SU-DHL-6 (cell line): ENCODE measurements around the gene ZSCAN22.
A peak's percentile ranks its signal among the peaks of the same experiment; 100 is the strongest.

Source experiments
- H2AFZ ChIP-seq: fragments of 200-600 bp; sonication (generic); 2 replicates; pipeline ENCODE4 v1.6.1; 2014; ENCODE audit warnings: low read depth, mild to moderate bottlenecking, moderate library complexity, mixed read lengths, antibody characterized with exemption, low read length; ENCODE audit not compliant: severe bottlenecking
- H3F3A ChIP-seq: fragments of 200-600 bp; shearing (Covaris generic); 2 replicates; pipeline ENCODE4 v1.6.0; 2016; ENCODE audit warnings: antibody characterized with exemption, mild to moderate bottlenecking; ENCODE audit not compliant: insufficient read depth
- H3K27ac ChIP-seq: fragments of 200-600 bp; sonication (generic); 2 replicates; pipeline ENCODE4 v1.5.1; 2016; ENCODE audit warnings: low read depth, mild to moderate bottlenecking, low read length, moderate library complexity, mixed read lengths
- H3K27me3 ChIP-seq: fragments of 200-600 bp; sonication (generic), shearing (Covaris generic); 2 replicates; pipeline ENCODE4 v1.6.0; 2014; ENCODE audit warnings: mild to moderate bottlenecking, low read length
- H3K36me3 ChIP-seq: fragments of 200-600 bp; sonication (generic); 2 replicates; pipeline ENCODE4 v1.6.1; 2014; ENCODE audit warnings: mild to moderate bottlenecking, low read length, mixed read lengths
- H3K4me2 ChIP-seq: fragments of 300-600, 200-600 bp; shearing (Covaris generic), sonication (generic); 2 replicates; pipeline ENCODE4 v1.6.0; 2014; ENCODE audit warnings: low read length, low read depth, mild to moderate bottlenecking; ENCODE audit not compliant: poor library complexity, severe bottlenecking
- H3K4me3 ChIP-seq: fragments of 200-600 bp; sonication (generic); 2 replicates; pipeline ENCODE4 v1.5.1; 2014; ENCODE audit warnings: antibody characterized with exemption, low read length, mild to moderate bottlenecking, mixed read lengths; ENCODE audit not compliant: insufficient read depth, poor library complexity, severe bottlenecking
- H3K79me2 ChIP-seq: fragments of 200-600 bp; sonication (generic); 2 replicates; pipeline ENCODE4 v1.6.1; 2014; ENCODE audit warnings: mild to moderate bottlenecking, low read length, moderate library complexity; ENCODE audit not compliant: insufficient read depth
- H3K9ac ChIP-seq: fragments of 200-600 bp; sonication (generic); 2 replicates; pipeline ENCODE4 v1.7.0; 2014; ENCODE audit warnings: mild to moderate bottlenecking, low read length
- H3K9me2 ChIP-seq: fragments of 200-600 bp; sonication (generic); replicated peaks from 2 replicates; pipeline ENCODE4 v1.6.1; 2014; ENCODE audit warnings: low read length; ENCODE audit not compliant: insufficient read depth
- H3K9me3 ChIP-seq: fragments of 200-600 bp; sonication (generic); 2 replicates; pipeline ENCODE4 v1.6.1; 2014; ENCODE audit warnings: low read length, mixed read lengths; ENCODE audit not compliant: insufficient read depth
- H4K20me1 ChIP-seq: fragments of 200-600 bp; sonication (generic); 2 replicates; pipeline ENCODE4 v1.6.1; 2014; ENCODE audit warnings: low read depth, mild to moderate bottlenecking, antibody characterized with exemption, low read length, moderate library complexity, mixed read lengths
- CTCF ChIP-seq: fragments of 200-600 bp; sonication (generic); IDR thresholded peaks from one replicate; pipeline ENCODE4 v1.5.1; 2017; ENCODE audit warnings: antibody characterized with exemption, mild to moderate bottlenecking, low read length, moderate library complexity; ENCODE audit not compliant: insufficient read depth, poor library complexity, severe bottlenecking
- EZH2phosphoT487 ChIP-seq: fragments of 200-600 bp; sonication (generic), shearing (Covaris generic); conservative IDR thresholded peaks from 2 replicates; pipeline ENCODE4 v1.6.1; 2018; ENCODE audit warnings: mild to moderate bottlenecking, antibody characterized with exemption, low read length, moderate library complexity, mixed read lengths

ZSCAN22 gene

GRCh38 chr19:58361900-58362271 is 35.1 kb downstream of the ZSCAN22 start:
- H3K9me2 ChIP-seq = no peaks in the 10 kb centered on the region
- no peaks in the 10 kb centered on the region for H3K79me2 ChIP-seq
- H3K9ac ChIP-seq = peak overlapping the region; percentile 80
- peak overlapping the region; percentile 52 for H2AFZ ChIP-seq
- H3K27ac ChIP-seq = peak overlapping the region; percentile 50
- no peaks in the 10 kb centered on the region for H3K27me3 ChIP-seq
- peak overlapping the region; percentile 75 for H3K4me2 ChIP-seq
- no peaks in the 10 kb centered on the region for H3K9me3 ChIP-seq
- H3K4me3 ChIP-seq = peak overlapping the region; percentile 69
- TF ChIP-seq EZH2phosphoT487 (no peak), CTCF (no peak)
- no peaks in the 10 kb centered on the region for H3K36me3 ChIP-seq
- no peaks in the 10 kb centered on the region for H4K20me1 ChIP-seq
- 0 out of 2 replicates have a peak, but pooled peaks cover 8% of the 10 kb centered on the region for H3F3A ChIP-seq

GRCh38 chr19:58362272-58362994 is 35.6 kb downstream of the ZSCAN22 start, which contains the start of gene ZNF497:
TSS of gene ZNF497 (minus strand) at chr19:58362751. CDS start at chr19:58357635, 5,116 bp downstream.
- no peaks in the 10 kb centered on the region for H3K79me2 ChIP-seq

GRCh38 chr19:58364146-58364545 is 37.4 kb downstream of the ZSCAN22 start:
- H3K27ac ChIP-seq = no peak overlapping the region
- H3K9me2 ChIP-seq = no peaks in the 10 kb centered on the region
- H3K4me2 ChIP-seq = no peak overlapping the region
- H3F3A ChIP-seq = 0 out of 2 replicates have a peak, but pooled peaks cover 8% of the 10 kb centered on the region
- H3K9ac ChIP-seq = no peak overlapping the region
- H3K4me3 ChIP-seq = no peak overlapping the region
- H3K9me3 ChIP-seq = no peaks in the 10 kb centered on the region
- H3K79me2 ChIP-seq = no peaks in the 10 kb centered on the region
- H2AFZ ChIP-seq = no peak overlapping the region
- no peaks in the 10 kb centered on the region for H3K27me3 ChIP-seq
- H4K20me1 ChIP-seq = no peaks in the 10 kb centered on the region
- TF ChIP-seq EZH2phosphoT487 (no peak), CTCF (no peak)
- H3K36me3 ChIP-seq = no peaks in the 10 kb centered on the region

More at GRCh38 chr19:58362272-58362994, 35.6 kb downstream of the ZSCAN22 start, which contains the start of gene ZNF497:
- peak within 1 kb of the TSS; percentile 50 for H3K27ac ChIP-seq
- 0 out of 2 replicates have a peak, but pooled peaks cover 8% of the 10 kb centered on the region for H3F3A ChIP-seq
- no peaks in the 10 kb centered on the region for H4K20me1 ChIP-seq
- H3K4me3 ChIP-seq = peak within 1 kb of the TSS; percentile 69
- no peaks in the 10 kb centered on the region for H3K9me2 ChIP-seq
- no peaks in the 10 kb centered on the region for H3K9me3 ChIP-seq
- H3K27me3 ChIP-seq = no peaks in the 10 kb centered on the region
- TF ChIP-seq EZH2phosphoT487 (no peak), CTCF (no peak)
- peak within 1 kb of the TSS; percentile 52 for H2AFZ ChIP-seq
- H3K9ac ChIP-seq = peak within 1 kb of the TSS; percentile 80
- peak within 1 kb of the TSS; percentile 75 for H3K4me2 ChIP-seq
- no peaks in the 10 kb centered on the region for H3K36me3 ChIP-seq
